H1 (cell line): ENCODE measurements around the gene HSPA1A. TPM values are rescaled to one million over a fixed set of nuclear protein-coding genes. Genes with fewer than 3 reads are reported as not detected.

Experiments
- ATF3 ChIP-seq: IDR thresholded peaks from 2 replicates; pipeline ENCODE4 v1.6.1; 2011; ENCODE audit warnings: low read depth, mild to moderate bottlenecking, low read length; ENCODE audit not compliant: insufficient read depth
- BRCA1 ChIP-seq: IDR thresholded peaks from 2 replicates; pipeline ENCODE4 v1.6.1; 2012; ENCODE audit warnings: low read depth, low read length, improper control_type of control experiment
- CBX8 ChIP-seq: fragments of 300-800, 300-1000 bp; sonication (generic); IDR thresholded peaks from 2 replicates; pipeline ENCODE4 v1.7.1; 2016; ENCODE audit warnings: low read depth, low read length, borderline replicate concordance
- CEBPB ChIP-seq: IDR thresholded peaks from 2 replicates; pipeline ENCODE4 v1.6.1; 2012; ENCODE audit warnings: low read depth, low read length
- CHD2 ChIP-seq: IDR thresholded peaks from 2 replicates; pipeline ENCODE4 v1.6.1; 2012; ENCODE audit warnings: low read length, improper control_type of control experiment
- CREB1 ChIP-seq: IDR thresholded peaks from 2 replicates; pipeline ENCODE4 v1.6.1; 2012; ENCODE audit warnings: inconsistent platforms
- CTBP2 ChIP-seq: IDR thresholded peaks from 2 replicates; pipeline ENCODE4 v1.7.0; 2011; ENCODE audit warnings: borderline replicate concordance, mild to moderate bottlenecking, moderate library complexity, mixed read lengths, low read length; ENCODE audit not compliant: insufficient read depth, insufficient read length
- EP300 ChIP-seq, 2 experiments: IDR thresholded peaks; 1 replicate in 1 of 2; 2 replicates in 1 of 2; pipeline ENCODE4 v1.6.1; 2011 to 2012; ENCODE audit warnings: low read depth in 2 of 2, low read length in 2 of 2, mild to moderate bottlenecking in 2 of 2, borderline replicate concordance in 1 of 2, inconsistent platforms in 1 of 2, moderate library complexity in 1 of 2
- GABPA ChIP-seq: IDR thresholded peaks from 2 replicates; pipeline ENCODE4 v1.6.1; 2011; ENCODE audit warnings: mild to moderate bottlenecking, low read length, moderate library complexity, borderline replicate concordance; ENCODE audit not compliant: insufficient read depth
- GTF2F1 ChIP-seq: IDR thresholded peaks from 2 replicates; pipeline ENCODE4 v1.6.1; 2012; ENCODE audit warnings: low read depth, low read length, improper control_type of control experiment, borderline replicate concordance
- JUN ChIP-seq: IDR thresholded peaks from 2 replicates; pipeline ENCODE4 v1.6.1; 2011; ENCODE audit warnings: low read depth, mild to moderate bottlenecking, improper control_type of control experiment, low read length
- KDM1A ChIP-seq: fragments of 200-600, 300-600 bp; sonication (generic); IDR thresholded peaks from 2 replicates; pipeline ENCODE4 v1.7.1; 2016; ENCODE audit warnings: mild to moderate bottlenecking, low read length, borderline replicate concordance
- POLR2AphosphoS5 ChIP-seq: IDR thresholded peaks from 2 replicates; pipeline ENCODE4 v1.6.1; 2011; ENCODE audit warnings: low read depth, low read length
- RBBP5 ChIP-seq: IDR thresholded peaks from 2 replicates; pipeline ENCODE4 v1.7.1; 2012; ENCODE audit warnings: low read depth, mild to moderate bottlenecking, inconsistent platforms, low read length, moderate library complexity, borderline replicate concordance
- RFX5 ChIP-seq: IDR thresholded peaks from 2 replicates; pipeline ENCODE4 v1.6.1; 2011; ENCODE audit warnings: low read depth, low read length, improper control_type of control experiment, borderline replicate concordance
- SIRT6 ChIP-seq: IDR thresholded peaks from one replicate; pipeline ENCODE4 v1.7.1; 2012; ENCODE audit warnings: low read length, inconsistent platforms
- SIX5 ChIP-seq: IDR thresholded peaks from 2 replicates; pipeline ENCODE4 v1.6.1; 2011; ENCODE audit warnings: mild to moderate bottlenecking, low read depth, low read length
- SRF ChIP-seq: IDR thresholded peaks from 2 replicates; pipeline ENCODE4 v1.6.1; 2011; ENCODE audit warnings: mild to moderate bottlenecking, low read depth, low read length, moderate library complexity
- TAF1 ChIP-seq: IDR thresholded peaks from 2 replicates; pipeline ENCODE4 v1.6.1; 2011; ENCODE audit warnings: mild to moderate bottlenecking, low read depth, low read length
- TAF7 ChIP-seq: optimal IDR thresholded peaks from 2 replicates; pipeline ENCODE3; 2011; ENCODE audit warnings: low read depth, mild to moderate bottlenecking, inconsistent platforms, low read length, moderate library complexity, borderline replicate concordance
- TBP ChIP-seq: IDR thresholded peaks from 2 replicates; pipeline ENCODE4 v1.6.1; 2011; ENCODE audit warnings: low read depth, low read length, improper control_type of control experiment
- YY1 ChIP-seq: IDR thresholded peaks from 2 replicates; pipeline ENCODE4 v1.6.1; 2011; ENCODE audit warnings: low read depth, mild to moderate bottlenecking, low read length
- polyA plus RNA-seq, 7 experiments: library from polyadenylated mRNA; depleted of rRNA in 3 of 7; stranded (reverse) in 5 of 7; unstranded in 2 of 7; fragments of >200 nt in 5 of 7; fragments of 200-250 nt in 2 of 7; gene quantifications; 1 replicate in 5 of 7; 2 replicates in 1 of 7; 4 replicates in 1 of 7; pipeline versions ENCODE4 v1.2.1 to v1.2.3, GENCODE V29; 2011 to 2013; ENCODE audit warnings: missing spikeins in 2 of 7, mixed read lengths in 2 of 7
- total RNA-seq: library from RNA; stranded (reverse); fragmentation: NEBNext Ultra II Directional; extraction: Animal tissue kit (Norgen Biotek cat#: 25700); gene quantifications from 2 replicates; pipeline ENCODE4 v1.2.1, GENCODE V29; 2021
- TF ChIP-seq, protein P1 (sequence below): IDR thresholded peaks from 2 replicates; pipeline ENCODE4 v1.6.1; 2012; ENCODE audit warnings: inconsistent platforms

HSPA1A gene
- total and polyA plus RNA-seq, 2 of the 8 experiments (the other 6 are each of a cell fraction or from before 2014, with no cell fraction given): 40.7 to 54.0 TPM

DNA sequence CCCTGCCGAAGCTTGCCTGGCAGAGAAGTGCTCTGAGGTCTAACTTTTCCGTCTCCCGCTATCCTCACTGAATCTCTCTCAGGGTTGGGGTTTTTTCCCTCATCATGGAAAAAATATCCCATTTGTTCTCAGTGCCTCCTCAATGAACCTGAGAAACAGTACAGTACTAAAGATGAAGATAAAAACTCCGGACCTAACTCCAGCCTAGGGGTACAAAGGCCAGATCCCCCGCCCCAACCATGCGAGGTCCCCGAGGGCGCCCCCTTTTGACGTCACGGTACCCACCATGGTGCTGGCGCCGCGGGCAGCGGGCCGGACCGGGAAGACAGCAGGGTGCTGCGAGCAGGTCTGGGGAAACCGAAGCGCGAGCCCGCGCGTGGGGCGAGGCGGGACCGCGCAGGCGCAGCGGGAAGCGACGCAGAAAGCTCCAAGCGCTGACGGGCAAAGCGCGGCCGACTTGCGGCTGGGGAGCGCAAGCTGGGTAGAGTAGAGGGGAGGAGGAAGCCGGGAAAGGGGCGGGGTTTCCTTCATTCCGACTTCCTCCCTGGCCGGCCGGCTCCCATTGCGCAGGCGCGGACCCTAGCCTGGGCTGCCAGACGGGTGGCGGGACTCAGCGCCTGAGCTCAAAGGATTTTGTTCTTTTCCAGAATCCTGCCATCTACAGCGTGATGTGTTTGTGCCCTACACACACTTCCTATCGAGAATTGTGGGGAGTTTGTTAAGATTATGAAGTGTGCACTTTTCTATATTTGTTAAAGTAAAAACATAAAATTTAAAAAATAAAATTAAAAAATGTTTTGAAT is 8.7 kb upstream of the HSPA1A start, which contains the start of gene LSM2 (continued):
- TF ChIP-seq RFX5 (no peak), RBBP5 (peak; percentile 100), CHD2 (no peak), SIX5 (no peak), JUN (no peak), CTBP2 (no peak), GTF2F1 (no peak), YY1 (no peak; the same call in 1 of the 2 replicates), TAF1 (peak; percentile 71), KDM1A (no peak), POLR2AphosphoS5 (peak; percentile 83), TAF7 (peak; percentile 73), CEBPB (no peak), ATF3 (no peak), CREB1 (peak; percentile 97), SIRT6 (no peak), TBP (peak; percentile 72), BRCA1 (no peak), CBX8 (no peak), GABPA (no peak), EP300 (IDR thresholded peaks at IDR 0.05; ENCODE audit: borderline replicate concordance in 1 of 2, low read depth in 2 of 2, low read length in 2 of 2) (no peak), SRF (peak; percentile 51; the same call in 1 of the 2 replicates)
- TF ChIP-seq, protein P1, sequence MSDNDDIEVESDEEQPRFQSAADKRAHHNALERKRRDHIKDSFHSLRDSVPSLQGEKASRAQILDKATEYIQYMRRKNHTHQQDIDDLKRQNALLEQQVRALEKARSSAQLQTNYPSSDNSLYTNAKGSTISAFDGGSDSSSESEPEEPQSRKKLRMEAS: peak; percentile 83
- TF ChIP-seq, all 59 proteins: peak for 24
